AG09309 (cell line): ENCODE results near the gene YIPF3.

Source experiments
- DNase-seq: peaks from one replicate; pipeline ENCODE4 v3.0.0-alpha.2; 2010; ENCODE audit warnings: low read depth
- H3K4me3 ChIP-seq: 2 replicates; pipeline ENCODE4 v1.5.1; 2011; ENCODE audit warnings: mild to moderate bottlenecking, low read depth, low read length, moderate library complexity; ENCODE audit not compliant: control insufficient read depth
- CTCF ChIP-seq: IDR thresholded peaks from 2 replicates; pipeline ENCODE4 v1.5.1; 2011; ENCODE audit warnings: mild to moderate bottlenecking, low read depth, low read length, inconsistent platforms; ENCODE audit not compliant: insufficient read depth, control insufficient read depth; ENCODE audit errors: missing control alignments

Gene YIPF3

GRCh38 chr6:43532201-43532600, 15.5 kb upstream of the YIPF3 start:
- TF ChIP-seq CTCF: no peak
- no peak for DNase-seq
- no peak overlapping the region for H3K4me3 ChIP-seq

- no peak for TF ChIP-seq CTCF
- no peak for DNase-seq
- no peak overlapping the region for H3K4me3 ChIP-seq
Measured at GRCh38 chr6:43524483-43524961, 7.8 kb upstream of the YIPF3 start.

- no peak for DNase-seq
- H3K4me3 ChIP-seq: no peak overlapping the region
- no peak for TF ChIP-seq CTCF
Measured at GRCh38 chr6:43523284-43523683, 6.6 kb upstream of the YIPF3 start.

- no peak for DNase-seq
- H3K4me3 ChIP-seq: no peak overlapping the region
- TF ChIP-seq CTCF: no peak
Measured at GRCh38 chr6:43522547-43523261, 6.0 kb upstream of the YIPF3 start.

GRCh38 chr6:43521836-43522235, 5.1 kb upstream of the YIPF3 start:
- no peak overlapping the region for H3K4me3 ChIP-seq
- no peak for DNase-seq
- TF ChIP-seq CTCF: no peak

GRCh38 chr6:43520097-43520496, 3.4 kb upstream of the YIPF3 start:
- TF ChIP-seq CTCF: no peak
- H3K4me3 ChIP-seq: no peak overlapping the region
- DNase-seq: no peak
